ENCODE data around the gene KERA.

Gene KERA

GRCh38 chr12:91065396-91065795 lies 7.6 kb upstream of the KERA start:
- no peak overlapping the region for H2AK5ac ChIP-seq (ENCODE audit: low read depth, low read length)
- DNase-seq (ENCODE audit: low spot score) = no peak
- H4K8ac ChIP-seq (ENCODE audit: low read depth, low read length) = no peak overlapping the region
- H3K27ac ChIP-seq (replicated peaks; ENCODE audit: low read length) = no peak overlapping the region
- H3K9me3 ChIP-seq (replicated peaks in 1 of 2; ENCODE audit: control insufficient read depth in 2 of 2, insufficient read depth in 1 of 2, low read depth in 1 of 2, low read length in 2 of 2) = no peaks in the 10 kb centered on the region
- H2BK5ac ChIP-seq (ENCODE audit: low read length) = no peak overlapping the region
- H3K18ac ChIP-seq (ENCODE audit: low read length) = no peak overlapping the region
- H3K4me3 ChIP-seq (ENCODE audit: low read length in 2 of 2) = no peak overlapping the region
- no peaks in the 10 kb centered on the region for H3K4me1 ChIP-seq (ENCODE audit: control insufficient read depth in 2 of 2, insufficient read depth in 1 of 2, low read depth in 1 of 2, low read length in 2 of 2)
- no peak overlapping the region for H2BK12ac ChIP-seq (ENCODE audit: low read length)
- no peak overlapping the region for H3K23ac ChIP-seq (ENCODE audit: low read depth, low read length, poor library complexity)
- H3K36me3 ChIP-seq (replicated peaks in 1 of 2; ENCODE audit: control insufficient read depth in 2 of 2, insufficient read depth in 2 of 2, low read length in 2 of 2) = no peaks in the 10 kb centered on the region
- no peak overlapping the region for H2BK15ac ChIP-seq (ENCODE audit: low read length)
- H3K79me1 ChIP-seq (ENCODE audit: low read depth, low read length) = no peaks in the 10 kb centered on the region
- no peak overlapping the region for H3K9ac ChIP-seq (ENCODE audit: low read depth, low read length, poor library complexity)
- no peak overlapping the region for H2BK120ac ChIP-seq (ENCODE audit: low read depth, low read length)
- no peaks in the 10 kb centered on the region for H3K27me3 ChIP-seq (ENCODE audit: control insufficient read depth in 3 of 3, insufficient read depth in 3 of 3, low read depth in 1 of 3, low read length in 3 of 3)
- H3K14ac ChIP-seq (ENCODE audit: low read length) = no peak overlapping the region
- WGBS, 2 donors (ENCODE audit: extremely low coverage in 2 of 2, insufficient read length in 2 of 2, insufficient replicate concordance in 1 of 2) = no CpG with 5 or more reads among the region's 3 CpGs
- H4K91ac ChIP-seq (ENCODE audit: low read depth, low read length, poor library complexity) = no peak overlapping the region
- no peak overlapping the region for H2AFZ ChIP-seq (ENCODE audit: low read length)
- H3K4me2 ChIP-seq (ENCODE audit: insufficient read depth, low read length, poor library complexity, severe bottlenecking) = no peak overlapping the region
- H3K4ac ChIP-seq (ENCODE audit: low read length) = no peak overlapping the region

- H2BK5ac ChIP-seq (ENCODE audit: low read length) = no peak overlapping the region
- H3K9ac ChIP-seq (ENCODE audit: low read depth, low read length, poor library complexity) = no peak overlapping the region
- no peak overlapping the region for H2AK5ac ChIP-seq (ENCODE audit: low read depth, low read length)
- H3K18ac ChIP-seq (ENCODE audit: low read length) = no peak overlapping the region
- H2BK12ac ChIP-seq (ENCODE audit: low read length) = no peak overlapping the region
- H3K27ac ChIP-seq (replicated peaks; ENCODE audit: low read length) = no peak overlapping the region
- H3K4ac ChIP-seq (ENCODE audit: low read length) = no peak overlapping the region
- no peak overlapping the region for H2BK15ac ChIP-seq (ENCODE audit: low read length)
- no peak overlapping the region for H4K91ac ChIP-seq (ENCODE audit: low read depth, low read length, poor library complexity)
- H3K9me3 ChIP-seq (replicated peaks in 1 of 2; ENCODE audit: control insufficient read depth in 2 of 2, insufficient read depth in 1 of 2, low read depth in 1 of 2, low read length in 2 of 2) = no peaks in the 10 kb centered on the region
- H3K4me3 ChIP-seq (ENCODE audit: low read length in 2 of 2) = no peak overlapping the region
- H2BK120ac ChIP-seq (ENCODE audit: low read depth, low read length) = no peak overlapping the region
- no peaks in the 10 kb centered on the region for H3K79me1 ChIP-seq (ENCODE audit: low read depth, low read length)
- no peaks in the 10 kb centered on the region for H3K27me3 ChIP-seq (ENCODE audit: control insufficient read depth in 3 of 3, insufficient read depth in 3 of 3, low read depth in 1 of 3, low read length in 3 of 3)
- no peak overlapping the region for H3K14ac ChIP-seq (ENCODE audit: low read length)
- H3K23ac ChIP-seq (ENCODE audit: low read depth, low read length, poor library complexity) = no peak overlapping the region
- no peaks in the 10 kb centered on the region for H3K36me3 ChIP-seq (replicated peaks in 1 of 2; ENCODE audit: control insufficient read depth in 2 of 2, insufficient read depth in 2 of 2, low read length in 2 of 2)
- no peak for DNase-seq (ENCODE audit: low spot score)
- no peak overlapping the region for H4K8ac ChIP-seq (ENCODE audit: low read depth, low read length)
- H3K4me1 ChIP-seq (ENCODE audit: control insufficient read depth in 2 of 2, insufficient read depth in 1 of 2, low read depth in 1 of 2, low read length in 2 of 2) = no peaks in the 10 kb centered on the region
- no CpG with 5 or more reads among the region's 3 CpGs for WGBS, 2 donors (ENCODE audit: extremely low coverage in 2 of 2, insufficient read length in 2 of 2, insufficient replicate concordance in 1 of 2)
- H2AFZ ChIP-seq (ENCODE audit: low read length) = no peak overlapping the region
- no peak overlapping the region for H3K4me2 ChIP-seq (ENCODE audit: insufficient read depth, low read length, poor library complexity, severe bottlenecking)
Measured at GRCh38 chr12:91064640-91065039, 6.8 kb upstream of the KERA start.

DNA sequence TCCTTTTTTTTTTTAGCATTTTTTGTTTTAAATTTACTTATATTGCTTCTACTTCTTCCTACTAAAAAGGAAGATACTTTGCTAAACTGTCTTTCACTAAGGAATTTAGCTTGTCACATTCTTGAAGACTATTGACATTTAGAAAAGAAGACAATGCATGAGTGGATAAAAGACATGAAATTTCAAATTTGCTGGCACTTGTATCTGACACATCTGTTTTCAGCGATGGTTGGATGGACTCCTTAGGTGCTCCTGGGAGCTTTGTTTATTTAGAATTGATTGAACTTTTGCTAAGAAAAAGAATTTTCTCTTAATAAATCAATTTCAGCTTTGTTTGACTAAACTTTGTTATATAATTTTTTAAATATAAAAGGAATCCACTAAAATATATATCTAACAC lies 3.3 kb upstream of the KERA start:
- no peaks in the 10 kb centered on the region for H3K36me3 ChIP-seq (replicated peaks in 1 of 2; ENCODE audit: control insufficient read depth in 2 of 2, insufficient read depth in 2 of 2, low read length in 2 of 2)
- no peak overlapping the region for H3K18ac ChIP-seq (ENCODE audit: low read length)
- no peak overlapping the region for H3K27ac ChIP-seq (replicated peaks; ENCODE audit: low read length)
- H3K4ac ChIP-seq (ENCODE audit: low read length) = no peak overlapping the region
- no peak overlapping the region for H2BK120ac ChIP-seq (ENCODE audit: low read depth, low read length)
- no peak overlapping the region for H3K4me3 ChIP-seq (ENCODE audit: low read length in 2 of 2)
- H3K4me1 ChIP-seq (ENCODE audit: control insufficient read depth in 2 of 2, insufficient read depth in 1 of 2, low read depth in 1 of 2, low read length in 2 of 2) = no peaks in the 10 kb centered on the region
- H2BK5ac ChIP-seq (ENCODE audit: low read length) = no peak overlapping the region
- no peak for DNase-seq (ENCODE audit: low spot score)
- no peak overlapping the region for H2AK5ac ChIP-seq (ENCODE audit: low read depth, low read length)
- no peak overlapping the region for H2BK12ac ChIP-seq (ENCODE audit: low read length)
- H3K9ac ChIP-seq (ENCODE audit: low read depth, low read length, poor library complexity) = no peak overlapping the region
- H2AFZ ChIP-seq (ENCODE audit: low read length) = no peak overlapping the region
- no peak overlapping the region for H4K91ac ChIP-seq (ENCODE audit: low read depth, low read length, poor library complexity)
- no peak overlapping the region for H4K8ac ChIP-seq (ENCODE audit: low read depth, low read length)
- no peak overlapping the region for H3K4me2 ChIP-seq (ENCODE audit: insufficient read depth, low read length, poor library complexity, severe bottlenecking)
- H2BK15ac ChIP-seq (ENCODE audit: low read length) = no peak overlapping the region
- no peaks in the 10 kb centered on the region for H3K79me1 ChIP-seq (ENCODE audit: low read depth, low read length)
- no peak overlapping the region for H3K23ac ChIP-seq (ENCODE audit: low read depth, low read length, poor library complexity)
- no peaks in the 10 kb centered on the region for H3K9me3 ChIP-seq (replicated peaks in 1 of 2; ENCODE audit: control insufficient read depth in 2 of 2, insufficient read depth in 1 of 2, low read depth in 1 of 2, low read length in 2 of 2)
- no CpG with 5 or more reads among the region's 1 CpG for WGBS, 2 donors (ENCODE audit: extremely low coverage in 2 of 2, insufficient read length in 2 of 2, insufficient replicate concordance in 1 of 2)
- no peak overlapping the region for H3K14ac ChIP-seq (ENCODE audit: low read length)
- H3K27me3 ChIP-seq (ENCODE audit: control insufficient read depth in 3 of 3, insufficient read depth in 3 of 3, low read depth in 1 of 3, low read length in 3 of 3) = no peaks in the 10 kb centered on the region

DNA sequence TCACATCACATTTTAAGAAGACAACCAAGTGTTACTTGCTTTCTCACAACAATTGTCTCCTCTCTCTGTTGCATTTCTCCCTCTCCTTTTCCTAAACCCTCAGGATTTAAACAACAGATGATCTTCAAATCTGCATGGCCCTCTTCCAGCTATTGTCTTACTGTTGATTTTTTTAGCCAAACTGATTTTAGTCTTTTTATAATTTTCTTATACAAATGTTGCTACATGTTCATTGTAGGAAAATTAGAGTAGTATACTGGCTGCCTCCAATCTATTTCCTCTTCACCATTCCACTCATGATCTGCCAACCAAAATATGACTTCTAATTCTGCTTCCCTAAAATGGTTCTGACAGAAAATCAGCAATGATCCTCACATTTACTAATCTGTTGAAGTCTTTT lies 1.4 kb upstream of the KERA start:
- no peak overlapping the region for H2AK5ac ChIP-seq (ENCODE audit: low read depth, low read length)
- H3K9me3 ChIP-seq (replicated peaks in 1 of 2; ENCODE audit: control insufficient read depth in 2 of 2, insufficient read depth in 1 of 2, low read depth in 1 of 2, low read length in 2 of 2) = no peaks in the 10 kb centered on the region
- no peak overlapping the region for H3K4me3 ChIP-seq (ENCODE audit: low read length in 2 of 2)
- no peaks in the 10 kb centered on the region for H3K4me1 ChIP-seq (ENCODE audit: control insufficient read depth in 2 of 2, insufficient read depth in 1 of 2, low read depth in 1 of 2, low read length in 2 of 2)
- H3K4ac ChIP-seq (ENCODE audit: low read length) = no peak overlapping the region
- no peak overlapping the region for H2BK120ac ChIP-seq (ENCODE audit: low read depth, low read length)
- H3K4me2 ChIP-seq (ENCODE audit: insufficient read depth, low read length, poor library complexity, severe bottlenecking) = no peak overlapping the region
- no peak overlapping the region for H2AFZ ChIP-seq (ENCODE audit: low read length)
- H3K27ac ChIP-seq (replicated peaks; ENCODE audit: low read length) = no peak overlapping the region
- no peaks in the 10 kb centered on the region for H3K36me3 ChIP-seq (replicated peaks in 1 of 2; ENCODE audit: control insufficient read depth in 2 of 2, insufficient read depth in 2 of 2, low read length in 2 of 2)
- no peaks in the 10 kb centered on the region for H3K79me1 ChIP-seq (ENCODE audit: low read depth, low read length)
- no peak overlapping the region for H3K23ac ChIP-seq (ENCODE audit: low read depth, low read length, poor library complexity)
- H2BK15ac ChIP-seq (ENCODE audit: low read length) = no peak overlapping the region
- no peak overlapping the region for H4K91ac ChIP-seq (ENCODE audit: low read depth, low read length, poor library complexity)
- no peak overlapping the region for H2BK5ac ChIP-seq (ENCODE audit: low read length)
- H4K8ac ChIP-seq (ENCODE audit: low read depth, low read length) = no peak overlapping the region
- DNase-seq (ENCODE audit: low spot score) = no peak
- H3K14ac ChIP-seq (ENCODE audit: low read length) = no peak overlapping the region
- no peak overlapping the region for H2BK12ac ChIP-seq (ENCODE audit: low read length)
- no peaks in the 10 kb centered on the region for H3K27me3 ChIP-seq (ENCODE audit: control insufficient read depth in 3 of 3, insufficient read depth in 3 of 3, low read depth in 1 of 3, low read length in 3 of 3)
- no peak overlapping the region for H3K18ac ChIP-seq (ENCODE audit: low read length)
- no peak overlapping the region for H3K9ac ChIP-seq (ENCODE audit: low read depth, low read length, poor library complexity)

Measured in neuronal stem cell (in vitro differentiated cells).